IMR-90 (cell line): ENCODE measurements around the gene CSNK2A3. TPM values are rescaled to one million over a fixed set of nuclear protein-coding genes. Genes with fewer than 3 reads are reported as not detected.

Experiments used
- ATAC-seq: fragments of 200-7000 bp; cut with Tn5 transposase; 2 replicates; pipeline ENCODE4 v1.9.1; 2020; ENCODE audit warnings: low read depth, mild to moderate bottlenecking, moderate library complexity
- BruUV-seq: library from RNA; stranded (reverse); fragments of 400-500 nt; replicated peaks from 2 replicates; lab custom pipeline; 2021; lab: Mats Ljungman, UMichigan
- CTCF ChIA-PET: fragments of 300-600 bp; formaldehyde crosslinking; extraction: SDS; loops from one replicate; lab custom pipeline; 2021; ENCODE audit warnings: antibody characterized with exemption; lab: Yijun Ruan, JAX
- POLR2A ChIA-PET: fragments of 300-600 bp; sonication (Branson Sonifier 250); formaldehyde crosslinking; loops from one replicate; lab custom pipeline; 2022; ENCODE audit warnings: antibody characterized with exemption; ENCODE audit not compliant: unreplicated experiment; lab: Charles Lee
- DNase-seq: peaks from one replicate; pipeline ENCODE4 v3.0.0; 2013
- H2AFZ ChIP-seq: replicated peaks from 2 replicates; pipeline ENCODE3; 2013; ENCODE audit warnings: low read length, mild to moderate bottlenecking; ENCODE audit not compliant: poor library complexity
- H2AK5ac ChIP-seq: 2 replicates; pipeline ENCODE4 v1.6.1; 2013; ENCODE audit warnings: low read depth, low read length, inconsistent platforms
- H2AK9ac ChIP-seq: replicated peaks from 2 replicates; pipeline ENCODE3; 2013; ENCODE audit warnings: mild to moderate bottlenecking, low read depth, low read length, moderate library complexity; ENCODE audit not compliant: poor library complexity
- H2BK120ac ChIP-seq: 2 replicates; pipeline ENCODE4 v1.6.1; 2013; ENCODE audit warnings: low read depth, low read length, inconsistent platforms
- H2BK15ac ChIP-seq: 3 replicates; pipeline ENCODE4 v1.6.1; 2013; ENCODE audit warnings: low read depth, low read length, inconsistent platforms
- H2BK20ac ChIP-seq: 2 replicates; pipeline ENCODE4 v1.6.1; 2013; ENCODE audit warnings: low read depth, mild to moderate bottlenecking, inconsistent platforms, low read length, moderate library complexity
- H2BK5ac ChIP-seq: 2 replicates; pipeline ENCODE4 v1.6.1; 2013; ENCODE audit warnings: mild to moderate bottlenecking, low read depth, low read length, inconsistent platforms; ENCODE audit not compliant: poor library complexity, severe bottlenecking
- H3K14ac ChIP-seq: replicated peaks from 2 replicates; pipeline ENCODE4 v1.6.1; 2013; ENCODE audit warnings: low read depth, low read length, inconsistent platforms
- H3K18ac ChIP-seq: 2 replicates; pipeline ENCODE4 v1.6.1; 2013; ENCODE audit warnings: low read depth, low read length, control low read depth
- H3K23ac ChIP-seq: 2 replicates; pipeline ENCODE4 v1.6.1; 2013; ENCODE audit warnings: low read depth, low read length, inconsistent platforms
- H3K27ac ChIP-seq: 2 replicates; pipeline ENCODE4 v1.5.1; 2013; ENCODE audit warnings: mild to moderate bottlenecking, control low read depth, low read length; ENCODE audit not compliant: insufficient read depth
- H3K27me3 ChIP-seq: 2 replicates; pipeline ENCODE4 v1.6.1; 2013; ENCODE audit warnings: low read length; ENCODE audit not compliant: control insufficient read depth, insufficient read depth
- H3K36me3 ChIP-seq: 2 replicates; pipeline ENCODE4 v1.6.1; 2013; ENCODE audit warnings: low read length, mixed read lengths; ENCODE audit not compliant: control insufficient read depth, insufficient read depth
- H3K4ac ChIP-seq: 2 replicates; pipeline ENCODE4 v1.6.1; 2013; ENCODE audit warnings: low read depth, low read length, inconsistent platforms
- H3K4me1 ChIP-seq: 2 replicates; pipeline ENCODE4 v1.6.1; 2013; ENCODE audit warnings: low read length, mixed read lengths; ENCODE audit not compliant: control insufficient read depth, insufficient read depth
- H3K4me2 ChIP-seq: 2 replicates; pipeline ENCODE4 v1.6.1; 2013; ENCODE audit warnings: low read depth, mild to moderate bottlenecking, control low read depth, low read length, moderate library complexity
- H3K4me3 ChIP-seq: 2 replicates; pipeline ENCODE4 v1.5.1; 2013; ENCODE audit warnings: low read depth, mild to moderate bottlenecking, control low read depth, low read length, moderate library complexity; ENCODE audit not compliant: insufficient read depth
- H3K56ac ChIP-seq: 2 replicates; pipeline ENCODE4 v1.6.1; 2013; ENCODE audit warnings: low read length, inconsistent platforms; ENCODE audit not compliant: insufficient read depth; ENCODE audit errors: extremely low read depth
- H3K79me1 ChIP-seq, 2 experiments: 2 replicates each; pipeline ENCODE4 v1.6.1; 2013; ENCODE audit warnings: low read length in 2 of 2, inconsistent platforms in 1 of 2, low read depth in 1 of 2
- H3K9ac ChIP-seq: 2 replicates; pipeline ENCODE4 v1.6.1; 2013; ENCODE audit warnings: low read depth, low read length, control low read depth
- H3K9me1 ChIP-seq: 2 replicates; pipeline ENCODE4 v1.6.1; 2013; ENCODE audit warnings: low read length, inconsistent platforms; ENCODE audit not compliant: insufficient read depth
- H3K9me3 ChIP-seq: 2 replicates; pipeline ENCODE4 v1.6.1; 2013; ENCODE audit warnings: low read length; ENCODE audit not compliant: control insufficient read depth, insufficient read depth
- H4K20me1 ChIP-seq: 2 replicates; pipeline ENCODE4 v1.6.1; 2013; ENCODE audit warnings: low read length, inconsistent platforms; ENCODE audit not compliant: insufficient read depth
- H4K5ac ChIP-seq: 2 replicates; pipeline ENCODE4 v1.6.1; 2013; ENCODE audit warnings: mild to moderate bottlenecking, low read depth, low read length, control low read depth
- H4K8ac ChIP-seq, 2 experiments: 2 replicates each; pipeline ENCODE4 v1.6.1; 2013; ENCODE audit warnings: low read depth in 2 of 2, low read length in 2 of 2, control low read depth in 1 of 2, inconsistent platforms in 1 of 2
- H4K91ac ChIP-seq: 2 replicates; pipeline ENCODE4 v1.6.1; 2013; ENCODE audit warnings: low read depth, low read length, inconsistent platforms; ENCODE audit not compliant: insufficient read depth
- BHLHE40 ChIP-seq: fragments of 150-350 bp; IDR thresholded peaks from 2 replicates; pipeline ENCODE4 v1.6.1; 2016; ENCODE audit warnings: mild to moderate bottlenecking, low read depth, low read length
- ELK1 ChIP-seq: fragments of 150-350 bp; IDR thresholded peaks from 2 replicates; pipeline ENCODE4 v1.6.1; 2016; ENCODE audit warnings: low read depth, mild to moderate bottlenecking, low read length, moderate library complexity, borderline replicate concordance
- MAFK ChIP-seq: IDR thresholded peaks from 2 replicates; pipeline ENCODE4 v1.6.1; 2012; ENCODE audit warnings: low read depth, low read length, improper control_type of control experiment
- MAZ ChIP-seq: IDR thresholded peaks from 2 replicates; pipeline ENCODE4 v1.6.1; 2012; ENCODE audit warnings: low read depth, mild to moderate bottlenecking, low read length, improper control_type of control experiment, moderate library complexity, borderline replicate concordance
- MXI1 ChIP-seq: IDR thresholded peaks from 2 replicates; pipeline ENCODE4 v1.6.1; 2012; ENCODE audit warnings: low read depth, mild to moderate bottlenecking, low read length, moderate library complexity, borderline replicate concordance
- NFE2L2 ChIP-seq: fragments of 150-350 bp; IDR thresholded peaks from 2 replicates; pipeline ENCODE4 v1.6.1; 2016; ENCODE audit warnings: low read depth, mild to moderate bottlenecking, low read length
- POLR2A ChIP-seq: IDR thresholded peaks from 2 replicates; pipeline ENCODE4 v1.6.1; 2012; ENCODE audit warnings: mild to moderate bottlenecking, low read depth, low read length
- RAD21 ChIP-seq: IDR thresholded peaks from 2 replicates; pipeline ENCODE4 v1.6.1; 2012; ENCODE audit warnings: low read length, improper control_type of control experiment
- RCOR1 ChIP-seq: IDR thresholded peaks from 2 replicates; pipeline ENCODE4 v1.6.1; 2012; ENCODE audit warnings: mild to moderate bottlenecking, low read length, improper control_type of control experiment; ENCODE audit not compliant: insufficient replicate concordance
- RFX5 ChIP-seq: IDR thresholded peaks from 2 replicates; pipeline ENCODE4 v1.8.0; 2012; ENCODE audit warnings: low read depth, mild to moderate bottlenecking, low read length, moderate library complexity
- dilution Hi-C: fragments of 300-500 bp; cut with HindIII; formaldehyde crosslinking; loops from one replicate; pipeline ENCODE4 v1.14.3; 2018; ENCODE audit warnings: low sequenced_read_pairs; ENCODE audit not compliant: unreplicated experiment
- in situ Hi-C: fragments of 300-500 bp; cut with MboI; formaldehyde crosslinking; loops from 3 replicates; pipeline ENCODE4 v1.14.3; 2019; ENCODE audit warnings: low sequenced_read_pairs, inconsistent platforms, mixed read lengths
- intact Hi-C: fragments of 100-400 bp; cut with micrococcal nuclease; formaldehyde crosslinking; loops from 2 replicates; pipeline ENCODE4 v1.10.0; 2022
- polyA plus RNA-seq, 3 experiments: library from polyadenylated mRNA; depleted of rRNA; stranded (reverse); fragments of >200 nt; gene quantifications; 2 replicates each; pipeline ENCODE4 v1.2.3, GENCODE V29; 2012; ENCODE audit warnings: low replicate concordance in 1 of 3
- total RNA-seq: library from RNA; depleted of rRNA; stranded (reverse); fragments of >200 nt; gene quantifications from 2 replicates; pipeline ENCODE4 v1.2.3, GENCODE V29; 2012
- TF ChIP-seq, protein P1 (sequence below): fragments of 150-350 bp; IDR thresholded peaks from 2 replicates; pipeline ENCODE4 v1.6.1; 2017; ENCODE audit warnings: mild to moderate bottlenecking, antibody characterized with exemption, low read length, low read depth

Gene CSNK2A3
- total and polyA plus RNA-seq, 2 of the 4 experiments (the other 2 are of a cell fraction) = 1.2 to 3.2 TPM

DNA sequence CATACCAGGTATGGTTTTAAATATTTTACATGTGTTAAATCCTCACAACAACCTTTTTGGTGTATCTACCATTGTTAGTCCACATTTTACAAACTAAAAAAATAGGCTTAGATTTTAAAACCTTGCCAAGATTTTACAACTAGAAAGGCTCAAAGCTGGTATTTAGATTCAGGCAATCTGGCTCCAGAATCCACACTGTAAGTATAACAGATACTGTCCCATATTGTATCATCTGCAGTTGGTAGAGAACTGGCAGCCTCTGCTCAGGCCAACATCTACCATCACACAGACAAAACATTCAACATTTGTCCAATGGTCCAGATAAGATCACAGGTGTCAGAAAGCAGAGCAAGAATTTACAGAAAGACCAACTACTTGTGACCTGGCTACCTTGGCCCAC lies 30.9 kb downstream of the CSNK2A3 start:
- Histone ChIP-seq H3K18ac (no peak overlapping the region), H4K5ac (no peak overlapping the region), H3K36me3 (no peaks in the 10 kb centered on the region), H3K23ac (no peak overlapping the region), H3K4me2 (no peak overlapping the region), H4K20me1 (no peaks in the 10 kb centered on the region), H2AK9ac (no peak overlapping the region), H3K79me1 (no peaks in the 10 kb centered on the region), H3K9me1 (no peaks in the 10 kb centered on the region), H4K8ac (no peak overlapping the region), H3K14ac (no peak overlapping the region), H2AFZ (no peak overlapping the region), H3K4me3 (no peak overlapping the region), H3K4ac (no peak overlapping the region), H3K9ac (no peak overlapping the region), H3K56ac (no peak overlapping the region), H2AK5ac (no peak overlapping the region), H3K27ac (no peak overlapping the region), H3K27me3 (no peaks in the 10 kb centered on the region; the same call in 1 of the 2 replicates), H2BK15ac (no peak overlapping the region), H4K91ac (no peak overlapping the region), H2BK120ac (no peak overlapping the region), H2BK5ac (no peak overlapping the region), H2BK20ac (no peak overlapping the region), H3K4me1 (no peaks in the 10 kb centered on the region), H3K9me3 (no peaks in the 10 kb centered on the region)
- DNase-seq (no peak), ATAC-seq (no peak)
- POLR2A ChIA-PET = no interaction called here
- CTCF ChIA-PET = interaction anchor here (0.6 kb wide), 1 partner anchor 247 kb away, joined by 3 read pairs; no protein-coding TSS in a partner anchor
- no TSS peak for BruUV-seq
- dilution Hi-C loops = no loop called here
- in situ Hi-C loops = no loop called here
- intact Hi-C loops = no loop called here
- TF ChIP-seq, protein P1, sequence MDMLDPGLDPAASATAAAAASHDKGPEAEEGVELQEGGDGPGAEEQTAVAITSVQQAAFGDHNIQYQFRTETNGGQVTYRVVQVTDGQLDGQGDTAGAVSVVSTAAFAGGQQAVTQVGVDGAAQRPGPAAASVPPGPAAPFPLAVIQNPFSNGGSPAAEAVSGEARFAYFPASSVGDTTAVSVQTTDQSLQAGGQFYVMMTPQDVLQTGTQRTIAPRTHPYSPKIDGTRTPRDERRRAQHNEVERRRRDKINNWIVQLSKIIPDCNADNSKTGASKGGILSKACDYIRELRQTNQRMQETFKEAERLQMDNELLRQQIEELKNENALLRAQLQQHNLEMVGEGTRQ = no peak
- TF ChIP-seq BHLHE40 (no peak), NFE2L2 (no peak), MAZ (no peak), MAFK (no peak), MXI1 (no peak), POLR2A (no peak), RAD21 (no peak), RCOR1 (no peak), ELK1 (no peak), RFX5 (no peak)
